ENCODE measurements around the gene RBM20. TPM values are rescaled to one million over a fixed set of nuclear protein-coding genes. Genes with fewer than 3 reads are reported as not detected.

RBM20 gene
- total and polyA plus RNA-seq, 2 experiments from 2014 or later: not detected

GRCh38 chr10:110876788-110877187 is 232.7 kb downstream of the RBM20 start:
- H2AFZ ChIP-seq: no peak overlapping the region
- H3K27me3 ChIP-seq (replicated peaks; ENCODE audit: insufficient read depth): no peaks in the 10 kb centered on the region
- H3F3A ChIP-seq (ENCODE audit: insufficient read depth): no peaks in the 10 kb centered on the region
- 0 out of 2 replicates have a peak, but pooled peaks cover 5% of the 10 kb centered on the region for H4K20me1 ChIP-seq (ENCODE audit: insufficient read depth)
- no peaks in the 10 kb centered on the region for H3K9me2 ChIP-seq (ENCODE audit: insufficient read depth)
- no peak overlapping the region for H3K27ac ChIP-seq
- no peak overlapping the region for H3K4me3 ChIP-seq
- in situ Hi-C loops (cut with MboI): loop anchor here (25.0 kb wide), 3 partner anchors 264 to 1261 kb away; partner anchors contain the start of gene SMNDC1
- TF ChIP-seq EZH2 (IDR thresholded peaks at IDR 0.05; ENCODE audit: insufficient read depth, poor library complexity, severe bottlenecking) (no peak), EZH2phosphoT487 (IDR thresholded peaks at IDR 0.05; ENCODE audit: insufficient read depth, low read depth) (no peak)
- peaks cover 37% of the 10 kb centered on the region for H3K36me3 ChIP-seq (ENCODE audit: low read depth)
- no peaks in the 10 kb centered on the region for H3K9me3 ChIP-seq (ENCODE audit: low read depth)
- H3K4me1 ChIP-seq (ENCODE audit: insufficient read depth): peaks cover 15% of the 10 kb centered on the region; the same call in 1 of the 2 replicates
- no peak for DNase-seq
- 96 to 98% methylated on average over 1 of the region's 1 CpG for WGBS, 2 experiments (ENCODE audit: low coverage in 1 of 2, low lambda C conversion rate in 2 of 2, missing lambda C conversion rate in 2 of 2)
- H3K4me2 ChIP-seq (ENCODE audit: unreplicated experiment): no peak overlapping the region
- peaks cover 64% of the 10 kb centered on the region for H3K79me2 ChIP-seq (ENCODE audit: insufficient read depth)
- no peak overlapping the region for H3K9ac ChIP-seq

- H3K9me2 ChIP-seq (ENCODE audit: insufficient read depth): no peaks in the 10 kb centered on the region
- H2AFZ ChIP-seq: no peak overlapping the region
- no peak overlapping the region for H3K4me2 ChIP-seq (ENCODE audit: unreplicated experiment)
- H3K36me3 ChIP-seq (ENCODE audit: low read depth): peaks cover 65% of the 10 kb centered on the region
- in situ Hi-C loops (cut with MboI): loop anchor here (25.0 kb wide), 3 partner anchors 268 to 1257 kb away; partner anchors contain the start of gene SMNDC1
- no peak overlapping the region for H3K27ac ChIP-seq
- H3F3A ChIP-seq (ENCODE audit: insufficient read depth): no peaks in the 10 kb centered on the region
- H3K9me3 ChIP-seq (ENCODE audit: low read depth): no peaks in the 10 kb centered on the region
- H3K9ac ChIP-seq: no peak overlapping the region
- no peak for DNase-seq
- no peak overlapping the region for H3K4me3 ChIP-seq
- peaks cover 34% of the 10 kb centered on the region for H3K79me2 ChIP-seq (ENCODE audit: insufficient read depth)
- 0 out of 2 replicates have a peak, but pooled peaks cover 5% of the 10 kb centered on the region for H4K20me1 ChIP-seq (ENCODE audit: insufficient read depth)
- no peaks in the 10 kb centered on the region for H3K27me3 ChIP-seq (replicated peaks; ENCODE audit: insufficient read depth)
- WGBS, 2 experiments (ENCODE audit: low coverage in 1 of 2, low lambda C conversion rate in 2 of 2, missing lambda C conversion rate in 2 of 2): 79 to 82% methylated on average over 3 of the region's 3 CpGs
- H3K4me1 ChIP-seq (ENCODE audit: insufficient read depth): peaks cover under 1% of the 10 kb centered on the region; the same call in 1 of the 2 replicates
- TF ChIP-seq EZH2 (IDR thresholded peaks at IDR 0.05; ENCODE audit: insufficient read depth, poor library complexity, severe bottlenecking): no peak
- TF ChIP-seq EZH2phosphoT487 (IDR thresholded peaks at IDR 0.05; ENCODE audit: insufficient read depth, low read depth): no peak
These were observed 235.9 kb downstream of the RBM20 start for GRCh38 chr10:110880012-110880411.

GRCh38 chr10:110881247-110881646 is 237.1 kb downstream of the RBM20 start:
- in situ Hi-C loops (cut with MboI): loop anchor here (25.0 kb wide), 3 partner anchors 269 to 1256 kb away; partner anchors contain the start of gene SMNDC1
- no peak overlapping the region for H3K4me2 ChIP-seq (ENCODE audit: unreplicated experiment)
- no peaks in the 10 kb centered on the region for H3K27me3 ChIP-seq (replicated peaks; ENCODE audit: insufficient read depth)
- 0 out of 2 replicates have a peak, but pooled peaks cover 5% of the 10 kb centered on the region for H4K20me1 ChIP-seq (ENCODE audit: insufficient read depth)
- DNase-seq: no peak
- H3K4me3 ChIP-seq: no peak overlapping the region
- H3K9me2 ChIP-seq (ENCODE audit: insufficient read depth): no peaks in the 10 kb centered on the region
- H3K27ac ChIP-seq: no peak overlapping the region
- no peak overlapping the region for H2AFZ ChIP-seq
- TF ChIP-seq EZH2phosphoT487 (IDR thresholded peaks at IDR 0.05; ENCODE audit: insufficient read depth, low read depth): no peak
- TF ChIP-seq EZH2 (IDR thresholded peaks at IDR 0.05; ENCODE audit: insufficient read depth, poor library complexity, severe bottlenecking): no peak
- H3K9ac ChIP-seq: no peak overlapping the region
- WGBS, 2 experiments (ENCODE audit: low coverage in 1 of 2, low lambda C conversion rate in 2 of 2, missing lambda C conversion rate in 2 of 2): 95% methylated on average over 9 of the region's 9 CpGs
- no peaks in the 10 kb centered on the region for H3K4me1 ChIP-seq (ENCODE audit: insufficient read depth)
- H3K36me3 ChIP-seq (ENCODE audit: low read depth): peaks cover 74% of the 10 kb centered on the region
- H3F3A ChIP-seq (ENCODE audit: insufficient read depth): no peaks in the 10 kb centered on the region
- no peaks in the 10 kb centered on the region for H3K9me3 ChIP-seq (ENCODE audit: low read depth)
- H3K79me2 ChIP-seq (ENCODE audit: insufficient read depth): peaks cover 22% of the 10 kb centered on the region

- H4K20me1 ChIP-seq (ENCODE audit: insufficient read depth): 0 out of 2 replicates have a peak, but pooled peaks cover 5% of the 10 kb centered on the region
- no peak overlapping the region for H3K4me2 ChIP-seq (ENCODE audit: unreplicated experiment)
- WGBS, 2 experiments (ENCODE audit: low coverage in 1 of 2, low lambda C conversion rate in 2 of 2, missing lambda C conversion rate in 2 of 2): 61 to 69% methylated on average over 4 of the region's 4 CpGs
- H3K9me2 ChIP-seq (ENCODE audit: insufficient read depth): no peaks in the 10 kb centered on the region
- no peaks in the 10 kb centered on the region for H3K9me3 ChIP-seq (ENCODE audit: low read depth)
- no peak for TF ChIP-seq EZH2phosphoT487 (IDR thresholded peaks at IDR 0.05; ENCODE audit: insufficient read depth, low read depth)
- H3K36me3 ChIP-seq (ENCODE audit: low read depth): peaks cover 75% of the 10 kb centered on the region
- H3K27ac ChIP-seq: no peak overlapping the region
- peak; percentile 14 for DNase-seq
- H2AFZ ChIP-seq: no peak overlapping the region
- no peak overlapping the region for H3K9ac ChIP-seq
- no peak overlapping the region for H3K4me3 ChIP-seq
- no peaks in the 10 kb centered on the region for H3K4me1 ChIP-seq (ENCODE audit: insufficient read depth)
- in situ Hi-C loops (cut with MboI): loop anchor here (25.0 kb wide), 3 partner anchors 270 to 1255 kb away; partner anchors contain the start of gene SMNDC1
- H3K27me3 ChIP-seq (replicated peaks; ENCODE audit: insufficient read depth): no peaks in the 10 kb centered on the region
- H3K79me2 ChIP-seq (ENCODE audit: insufficient read depth): peaks cover 19% of the 10 kb centered on the region; the same call in 1 of the 2 replicates
- no peaks in the 10 kb centered on the region for H3F3A ChIP-seq (ENCODE audit: insufficient read depth)
These were observed 237.8 kb downstream of the RBM20 start for GRCh38 chr10:110881905-110882304.
